ENCODE measurements around the gene IGFL3. TPM values are rescaled to one million over a fixed set of nuclear protein-coding genes. Genes with fewer than 3 reads are reported as not detected.
"Not testable (repeated sequence)": the region's sequence is repeated elsewhere in the genome, so short reads cannot be mapped to it uniquely, and the experiment has no call there.

IGFL3 gene
- total RNA-seq, 1 donor from 2014 or later, result not detected

DNA sequence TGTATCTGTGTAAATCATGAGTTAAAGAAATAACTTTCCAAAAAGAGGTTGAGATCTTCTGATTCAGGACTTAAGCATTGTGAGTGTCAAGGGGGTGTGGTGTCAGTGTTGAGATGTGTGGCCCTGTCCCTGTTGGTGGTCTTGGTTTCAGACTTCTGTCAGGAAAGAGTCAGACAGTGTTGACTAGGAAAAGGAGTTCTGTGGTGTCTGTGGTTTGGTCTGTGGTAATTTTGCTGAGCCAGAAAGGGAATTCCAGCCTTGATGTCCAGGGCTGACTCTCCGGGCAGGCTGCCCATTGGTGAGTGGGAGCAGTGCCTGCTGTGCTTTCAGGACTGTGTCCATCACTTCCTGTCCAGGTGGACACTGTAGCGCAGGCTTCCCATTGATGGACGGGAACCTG is 43.9 kb downstream of the IGFL3 start:
- Histone ChIP-seq H3K27ac (ENCODE audit: low read depth, low read length) (no peak overlapping the region), H3K27me3 (ENCODE audit: control insufficient read depth in 3 of 3, insufficient read depth in 3 of 3, low read length in 3 of 3) (peaks cover 30 to 43% (median 42%) of the 10 kb centered on the region in 3 donors), H3K9me3 (ENCODE audit: control insufficient read depth in 3 of 3, low read length in 3 of 3) (no peaks in the 10 kb centered on the region), H3K4me3 (ENCODE audit: low read length in 3 of 3) (no peak overlapping the region), H3K9ac (ENCODE audit: low read depth in 1 of 3, low read length in 3 of 3) (no peak overlapping the region), H3K4me1 (ENCODE audit: control insufficient read depth in 3 of 3, insufficient read depth in 3 of 3, low read length in 3 of 3) (peaks cover 0 to 8% (median 4%) of the 10 kb centered on the region in 3 donors), H3K36me3 (ENCODE audit: control insufficient read depth in 3 of 3, insufficient read depth in 3 of 3, low read length in 3 of 3) (no peaks in the 10 kb centered on the region)

GRCh38 chr19:46079576-46079975 is 44.9 kb downstream of the IGFL3 start:
- H3K9ac ChIP-seq (ENCODE audit: low read depth in 1 of 3, low read length in 3 of 3), result no peak overlapping the region
- H3K9me3 ChIP-seq (ENCODE audit: control insufficient read depth in 3 of 3, low read length in 3 of 3), result no peaks in the 10 kb centered on the region
- H3K36me3 ChIP-seq (ENCODE audit: control insufficient read depth in 3 of 3, insufficient read depth in 3 of 3, low read length in 3 of 3), result no peaks in the 10 kb centered on the region
- no peak overlapping the region for H3K27ac ChIP-seq (ENCODE audit: low read depth, low read length)
- H3K27me3 ChIP-seq (ENCODE audit: control insufficient read depth in 3 of 3, insufficient read depth in 3 of 3, low read length in 3 of 3), result peaks cover 32 to 49% (median 43%) of the 10 kb centered on the region in 3 donors
- H3K4me3 ChIP-seq (ENCODE audit: low read length in 3 of 3), result no peak overlapping the region
- H3K4me1 ChIP-seq (ENCODE audit: control insufficient read depth in 3 of 3, insufficient read depth in 3 of 3, low read length in 3 of 3), result peaks cover 0 to 8% (median 4%) of the 10 kb centered on the region in 3 donors

DNA sequence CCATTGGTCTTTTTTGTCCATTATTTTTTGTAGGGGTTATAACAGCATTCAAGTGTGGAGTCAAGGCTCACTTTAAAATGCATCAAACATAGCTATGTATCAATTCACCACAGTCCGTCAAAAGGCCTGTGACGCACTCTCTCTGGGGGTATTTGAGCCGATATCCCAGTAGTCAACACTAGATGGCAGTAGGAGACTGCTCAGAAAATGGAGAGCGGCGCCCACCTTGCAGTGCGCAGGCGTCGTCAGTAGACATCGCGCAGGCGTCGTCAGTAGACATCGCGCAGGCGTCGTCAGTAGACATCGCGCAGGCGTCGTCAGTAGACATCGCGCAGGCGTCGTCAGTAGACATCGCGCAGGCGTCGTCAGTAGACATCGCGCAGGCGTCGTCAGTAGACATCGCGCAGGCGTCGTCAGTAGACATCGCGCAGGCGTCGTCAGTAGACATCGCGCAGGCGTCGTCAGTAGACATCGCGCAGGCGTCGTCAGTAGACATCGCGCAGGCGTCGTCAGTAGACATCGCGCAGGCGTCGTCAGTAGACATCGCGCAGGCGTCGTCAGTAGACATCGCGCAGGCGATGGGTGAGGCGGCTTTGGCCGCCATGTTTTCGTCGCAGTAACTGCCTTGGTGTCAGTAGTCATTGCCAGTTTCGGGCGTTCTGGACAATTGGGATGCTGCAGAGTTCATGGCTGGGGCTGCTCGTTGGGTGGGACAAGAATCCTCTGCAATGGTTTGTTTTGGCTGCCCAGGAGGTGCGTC is 45.7 kb downstream of the IGFL3 start:
- not testable (repeated sequence) for H3K9ac ChIP-seq (ENCODE audit: low read depth in 1 of 3, low read length in 3 of 3); H3K4me1 ChIP-seq (ENCODE audit: control insufficient read depth in 3 of 3, insufficient read depth in 3 of 3, low read length in 3 of 3); H3K27ac ChIP-seq (ENCODE audit: low read depth, low read length); H3K9me3 ChIP-seq (ENCODE audit: control insufficient read depth in 3 of 3, low read length in 3 of 3); H3K4me3 ChIP-seq (ENCODE audit: low read length in 3 of 3); H3K36me3 ChIP-seq (ENCODE audit: control insufficient read depth in 3 of 3, insufficient read depth in 3 of 3, low read length in 3 of 3)
- peaks cover 35 to 50% (median 46%) of the 10 kb centered on the region in 3 donors for H3K27me3 ChIP-seq (ENCODE audit: control insufficient read depth in 3 of 3, insufficient read depth in 3 of 3, low read length in 3 of 3)

DNA sequence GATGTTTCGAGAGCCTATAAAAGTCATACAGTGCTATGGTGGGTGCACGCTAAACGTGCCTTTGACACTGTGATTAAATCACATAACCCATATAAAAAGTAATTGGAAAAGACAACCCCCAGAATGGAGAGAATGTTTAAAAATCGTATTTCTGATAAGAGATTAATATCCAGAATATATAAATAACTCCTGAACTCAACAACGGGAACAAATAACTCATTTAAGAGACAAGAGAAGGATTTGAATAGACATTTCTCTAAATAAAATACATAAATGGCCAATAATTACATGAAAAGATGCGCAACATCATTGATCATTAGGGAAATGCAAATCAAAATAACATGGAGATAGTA is 46.7 kb downstream of the IGFL3 start:
- H3K9ac ChIP-seq (ENCODE audit: low read depth in 1 of 3, low read length in 3 of 3), result no peak overlapping the region
- H3K36me3 ChIP-seq (ENCODE audit: control insufficient read depth in 3 of 3, insufficient read depth in 3 of 3, low read length in 3 of 3), result no peaks in the 10 kb centered on the region
- H3K4me3 ChIP-seq (ENCODE audit: low read length in 3 of 3), result no peak overlapping the region
- H3K27ac ChIP-seq (ENCODE audit: low read depth, low read length), result no peak overlapping the region
- H3K9me3 ChIP-seq (ENCODE audit: control insufficient read depth in 3 of 3, low read length in 3 of 3), result no peaks in the 10 kb centered on the region
- H3K4me1 ChIP-seq (ENCODE audit: control insufficient read depth in 3 of 3, insufficient read depth in 3 of 3, low read length in 3 of 3), result peaks cover 0 to 11% (median 4%) of the 10 kb centered on the region in 3 donors
- peaks cover 35 to 55% (median 49%) of the 10 kb centered on the region in 3 donors for H3K27me3 ChIP-seq (ENCODE audit: control insufficient read depth in 3 of 3, insufficient read depth in 3 of 3, low read length in 3 of 3)

DNA sequence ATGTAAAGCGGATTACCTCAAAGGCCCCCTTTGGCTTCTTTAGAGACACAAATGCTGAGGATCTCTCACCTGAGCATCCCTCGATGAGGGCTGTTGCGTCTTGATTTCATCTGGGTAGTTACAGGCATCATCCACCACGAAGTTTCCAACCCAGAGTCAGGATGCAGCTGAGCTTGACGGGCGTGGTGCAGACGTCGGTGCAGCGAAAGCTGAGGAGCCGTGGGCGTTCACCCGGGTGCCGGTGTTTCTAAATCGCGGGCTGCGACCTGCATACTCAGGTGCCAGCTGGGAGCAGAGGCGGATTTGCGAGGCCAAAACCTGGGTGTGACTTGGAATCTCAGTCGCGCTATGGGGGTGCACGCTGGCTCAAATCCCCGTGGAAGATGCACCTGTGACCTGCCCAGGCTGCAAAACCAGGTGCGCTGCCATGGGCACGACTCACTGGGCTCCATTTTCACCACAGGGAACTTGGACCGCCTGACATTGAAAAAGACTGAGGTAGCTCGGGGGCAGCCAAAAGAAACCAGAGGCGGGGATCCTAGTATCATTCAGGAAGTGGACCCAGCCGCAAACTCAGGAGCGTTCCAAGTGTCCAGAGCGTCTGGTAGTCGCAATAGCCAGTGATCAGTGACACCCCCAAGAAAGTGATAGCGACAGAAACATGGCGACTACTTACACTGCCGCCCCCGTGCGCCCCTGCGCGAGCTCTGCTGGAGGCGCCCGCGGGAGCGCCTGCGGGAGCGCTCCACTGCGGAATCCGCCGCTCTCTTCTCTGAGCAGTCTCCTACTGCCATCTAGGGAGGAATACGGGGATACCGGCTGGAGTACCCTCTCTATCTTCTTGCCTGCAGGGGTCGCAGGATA is 47.3 kb downstream of the IGFL3 start:
- Histone ChIP-seq H3K9me3 (ENCODE audit: control insufficient read depth in 3 of 3, low read length in 3 of 3) (no peaks in the 10 kb centered on the region), H3K27ac (ENCODE audit: low read depth, low read length) (no peak overlapping the region), H3K4me1 (ENCODE audit: control insufficient read depth in 3 of 3, insufficient read depth in 3 of 3, low read length in 3 of 3) (peaks cover 0 to 11% (median 4%) of the 10 kb centered on the region in 3 donors), H3K9ac (ENCODE audit: low read depth in 1 of 3, low read length in 3 of 3) (no peak overlapping the region), H3K27me3 (ENCODE audit: control insufficient read depth in 3 of 3, insufficient read depth in 3 of 3, low read length in 3 of 3) (peaks cover 35 to 55% (median 49%) of the 10 kb centered on the region in 3 donors), H3K36me3 (ENCODE audit: control insufficient read depth in 3 of 3, insufficient read depth in 3 of 3, low read length in 3 of 3) (no peaks in the 10 kb centered on the region), H3K4me3 (ENCODE audit: low read length in 3 of 3) (peak overlapping the region in 1 of 3 donors; percentile 32)

DNA sequence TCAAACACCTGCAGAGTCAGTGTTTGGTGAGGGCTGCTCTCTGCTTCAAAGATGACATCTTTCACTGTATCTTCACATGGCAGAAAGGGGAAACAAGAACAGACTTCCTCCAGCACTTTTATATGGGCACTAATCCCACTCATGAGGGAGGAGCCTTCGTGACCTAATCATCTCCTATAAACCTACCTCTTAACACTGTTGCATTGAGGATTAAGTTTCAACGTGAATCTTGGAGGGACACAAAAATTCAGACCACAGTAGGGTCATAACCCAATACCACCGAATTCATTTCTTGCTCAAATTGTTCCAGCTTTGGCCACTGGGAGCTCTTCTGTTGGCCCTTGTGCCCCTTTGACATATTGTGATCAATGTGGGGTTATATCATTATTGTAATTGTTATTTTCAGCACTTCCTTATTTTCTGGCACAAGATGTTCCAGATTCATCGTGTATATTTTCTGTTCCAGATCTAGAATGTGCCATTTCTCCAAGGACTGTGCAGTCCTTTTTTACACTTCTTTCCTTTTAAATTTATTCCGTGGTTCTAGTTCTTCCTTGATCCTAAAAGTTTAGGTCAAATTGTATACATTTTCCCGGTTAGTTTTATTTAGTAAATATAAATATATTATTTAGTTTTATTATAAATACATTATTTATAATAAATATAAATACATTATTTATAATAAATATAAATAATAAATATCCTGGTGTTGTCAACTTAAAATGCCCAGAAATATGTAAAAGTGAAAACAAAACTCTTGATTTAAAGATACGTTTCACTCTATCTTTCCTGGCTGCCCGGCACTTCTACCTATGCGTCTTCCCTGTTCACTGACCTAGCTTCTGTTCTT is 48.2 kb downstream of the IGFL3 start:
- H3K9ac ChIP-seq (ENCODE audit: low read depth in 1 of 3, low read length in 3 of 3), result no peak overlapping the region
- H3K27ac ChIP-seq (ENCODE audit: low read depth, low read length), result no peak overlapping the region
- H3K27me3 ChIP-seq (ENCODE audit: control insufficient read depth in 3 of 3, insufficient read depth in 3 of 3, low read length in 3 of 3), result peaks cover 43 to 55% (median 46%) of the 10 kb centered on the region in 3 donors
- no peak overlapping the region for H3K4me3 ChIP-seq (ENCODE audit: low read length in 3 of 3)
- no peaks in the 10 kb centered on the region for H3K9me3 ChIP-seq (ENCODE audit: control insufficient read depth in 3 of 3, low read length in 3 of 3)
- H3K36me3 ChIP-seq (ENCODE audit: control insufficient read depth in 3 of 3, insufficient read depth in 3 of 3, low read length in 3 of 3), result no peaks in the 10 kb centered on the region
- peaks cover 0 to 11% (median 4%) of the 10 kb centered on the region in 3 donors for H3K4me1 ChIP-seq (ENCODE audit: control insufficient read depth in 3 of 3, insufficient read depth in 3 of 3, low read length in 3 of 3)

- H3K9ac ChIP-seq (ENCODE audit: low read depth in 1 of 3, low read length in 3 of 3), result no peak overlapping the region
- peaks cover 44 to 50% (median 44%) of the 10 kb centered on the region in 3 donors for H3K27me3 ChIP-seq (ENCODE audit: control insufficient read depth in 3 of 3, insufficient read depth in 3 of 3, low read length in 3 of 3)
- no peak overlapping the region for H3K27ac ChIP-seq (ENCODE audit: low read depth, low read length)
These were observed 51.1 kb downstream of the IGFL3 start for GRCh38 chr19:46073268-46073922.

More at GRCh38 chr19:46073268-46073922, 51.1 kb downstream of the IGFL3 start:
- H3K4me1 ChIP-seq (ENCODE audit: control insufficient read depth in 3 of 3, insufficient read depth in 3 of 3, low read length in 3 of 3), result peaks cover 0 to 11% (median 3%) of the 10 kb centered on the region in 3 donors
- no peaks in the 10 kb centered on the region for H3K9me3 ChIP-seq (ENCODE audit: control insufficient read depth in 3 of 3, low read length in 3 of 3)
- no peaks in the 10 kb centered on the region for H3K36me3 ChIP-seq (ENCODE audit: control insufficient read depth in 3 of 3, insufficient read depth in 3 of 3, low read length in 3 of 3)
- H3K4me3 ChIP-seq (ENCODE audit: low read length in 3 of 3), result no peak overlapping the region
